GM06990 (cell line): ENCODE data around the gene SORCS3.

Experiments
- DNase-seq: peaks from one replicate; pipeline ENCODE4 v3.0.0-alpha.2; 2011; ENCODE audit not compliant: insufficient read length; ENCODE audit errors: extremely low read depth
- H3K27me3 ChIP-seq: replicated peaks from 2 replicates; pipeline ENCODE4 v1.6.0; 2011; ENCODE audit warnings: low read length; ENCODE audit not compliant: control insufficient read depth, insufficient read depth
- H3K36me3 ChIP-seq: 2 replicates; pipeline ENCODE4 v1.5.1; 2011; ENCODE audit warnings: low read length; ENCODE audit not compliant: control insufficient read depth, insufficient read depth
- H3K4me3 ChIP-seq: replicated peaks from 2 replicates; pipeline ENCODE4 v1.5.1; 2011; ENCODE audit warnings: low read depth, mild to moderate bottlenecking, control low read depth, low read length
- TF ChIP-seq, protein P1 (sequence below): IDR thresholded peaks from 2 replicates; pipeline ENCODE4 v1.5.1; 2011; ENCODE audit warnings: low read length, control low read depth, mild to moderate bottlenecking, inconsistent platforms; ENCODE audit not compliant: insufficient read depth, poor library complexity, severe bottlenecking

The SORCS3 gene

DNA sequence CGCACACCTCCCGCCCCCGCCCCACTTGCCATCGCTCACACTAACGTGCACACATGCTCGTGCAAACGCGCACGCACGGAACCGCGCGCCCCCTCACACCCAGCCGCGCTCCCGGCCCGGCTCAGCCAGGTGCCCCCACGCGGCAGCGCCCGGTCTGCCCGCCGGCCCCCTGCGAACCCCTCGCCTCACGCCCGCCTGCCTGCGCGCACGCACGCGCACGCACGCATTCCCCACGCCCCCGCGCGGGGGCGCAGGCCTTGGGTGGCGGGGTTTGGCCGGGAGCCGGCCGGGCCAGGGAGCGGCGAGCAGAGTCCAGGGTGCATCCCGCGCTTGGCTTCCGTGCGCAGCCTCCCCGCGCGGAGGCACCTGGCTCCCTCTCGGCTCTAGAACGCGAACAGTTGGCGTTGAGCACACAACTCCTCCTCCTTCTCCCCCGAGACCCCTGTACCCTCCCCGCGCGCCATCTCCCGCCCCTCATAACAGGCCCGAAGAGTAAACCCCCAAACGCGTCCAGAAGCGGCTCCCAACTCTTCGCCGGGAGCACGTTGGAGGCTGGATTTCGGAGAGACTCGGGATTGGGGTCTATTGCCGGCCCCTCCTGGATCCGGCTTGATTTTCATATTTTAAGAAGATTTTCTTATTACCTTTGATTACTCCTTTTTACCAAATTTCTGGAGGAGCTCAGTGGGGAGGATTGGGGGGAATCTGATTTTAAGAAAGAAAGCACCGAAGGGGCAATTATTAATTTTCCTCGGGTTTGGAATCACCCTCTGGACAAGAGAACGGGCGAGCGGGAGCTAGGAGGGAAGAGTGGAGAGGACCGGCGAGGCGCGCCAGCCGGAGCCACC is 527 bp upstream of the SORCS3 start:
- Histone ChIP-seq H3K27me3 (peaks cover 5% of the 10 kb centered on the region), H3K36me3 (no peaks in the 10 kb centered on the region), H3K4me3 (no peak overlapping the region)
- TF ChIP-seq, protein P1, sequence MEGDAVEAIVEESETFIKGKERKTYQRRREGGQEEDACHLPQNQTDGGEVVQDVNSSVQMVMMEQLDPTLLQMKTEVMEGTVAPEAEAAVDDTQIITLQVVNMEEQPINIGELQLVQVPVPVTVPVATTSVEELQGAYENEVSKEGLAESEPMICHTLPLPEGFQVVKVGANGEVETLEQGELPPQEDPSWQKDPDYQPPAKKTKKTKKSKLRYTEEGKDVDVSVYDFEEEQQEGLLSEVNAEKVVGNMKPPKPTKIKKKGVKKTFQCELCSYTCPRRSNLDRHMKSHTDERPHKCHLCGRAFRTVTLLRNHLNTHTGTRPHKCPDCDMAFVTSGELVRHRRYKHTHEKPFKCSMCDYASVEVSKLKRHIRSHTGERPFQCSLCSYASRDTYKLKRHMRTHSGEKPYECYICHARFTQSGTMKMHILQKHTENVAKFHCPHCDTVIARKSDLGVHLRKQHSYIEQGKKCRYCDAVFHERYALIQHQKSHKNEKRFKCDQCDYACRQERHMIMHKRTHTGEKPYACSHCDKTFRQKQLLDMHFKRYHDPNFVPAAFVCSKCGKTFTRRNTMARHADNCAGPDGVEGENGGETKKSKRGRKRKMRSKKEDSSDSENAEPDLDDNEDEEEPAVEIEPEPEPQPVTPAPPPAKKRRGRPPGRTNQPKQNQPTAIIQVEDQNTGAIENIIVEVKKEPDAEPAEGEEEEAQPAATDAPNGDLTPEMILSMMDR: no peak
- no peak for DNase-seq

DNA sequence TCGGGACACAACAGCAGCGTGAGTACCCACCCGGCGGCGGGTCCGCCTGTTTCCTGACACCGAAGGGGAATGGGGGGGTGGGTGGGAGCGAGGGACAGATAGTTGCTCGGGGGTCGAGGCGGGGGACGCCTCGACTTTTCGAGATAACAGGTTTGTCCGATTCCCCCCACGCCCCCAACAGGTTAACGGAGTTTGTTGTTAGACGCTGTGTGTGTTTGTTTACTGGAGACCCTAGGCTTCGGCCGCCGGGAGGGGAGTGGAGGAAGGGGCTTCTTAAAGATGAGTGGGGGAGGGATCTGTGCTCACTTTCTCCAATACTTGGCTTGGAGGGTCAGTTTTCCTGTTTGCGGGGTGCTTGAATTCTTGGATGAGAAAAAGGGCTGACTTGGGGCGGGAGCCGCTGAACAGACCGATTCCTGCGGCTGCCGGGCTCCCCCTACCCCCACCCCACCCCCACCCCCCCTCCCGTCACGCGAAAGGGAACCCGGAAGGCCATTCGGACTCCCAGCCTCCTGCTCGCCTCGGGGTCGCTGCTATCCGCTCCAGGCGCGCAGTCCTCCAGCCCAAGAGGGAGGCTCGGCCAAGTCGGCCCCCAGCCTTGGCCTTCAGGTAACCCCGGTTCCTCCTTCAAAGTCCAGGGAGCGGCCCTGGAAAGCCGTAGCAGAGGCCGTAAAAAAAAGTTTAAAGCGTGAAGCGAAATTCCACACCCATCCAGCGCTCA is 1.0 kb downstream of the SORCS3 start:
- Histone ChIP-seq H3K27me3 (peaks cover 5% of the 10 kb centered on the region), H3K4me3 (no peak overlapping the region), H3K36me3 (no peaks in the 10 kb centered on the region)
- TF ChIP-seq, protein P1: no peak
- no peak for DNase-seq

DNA sequence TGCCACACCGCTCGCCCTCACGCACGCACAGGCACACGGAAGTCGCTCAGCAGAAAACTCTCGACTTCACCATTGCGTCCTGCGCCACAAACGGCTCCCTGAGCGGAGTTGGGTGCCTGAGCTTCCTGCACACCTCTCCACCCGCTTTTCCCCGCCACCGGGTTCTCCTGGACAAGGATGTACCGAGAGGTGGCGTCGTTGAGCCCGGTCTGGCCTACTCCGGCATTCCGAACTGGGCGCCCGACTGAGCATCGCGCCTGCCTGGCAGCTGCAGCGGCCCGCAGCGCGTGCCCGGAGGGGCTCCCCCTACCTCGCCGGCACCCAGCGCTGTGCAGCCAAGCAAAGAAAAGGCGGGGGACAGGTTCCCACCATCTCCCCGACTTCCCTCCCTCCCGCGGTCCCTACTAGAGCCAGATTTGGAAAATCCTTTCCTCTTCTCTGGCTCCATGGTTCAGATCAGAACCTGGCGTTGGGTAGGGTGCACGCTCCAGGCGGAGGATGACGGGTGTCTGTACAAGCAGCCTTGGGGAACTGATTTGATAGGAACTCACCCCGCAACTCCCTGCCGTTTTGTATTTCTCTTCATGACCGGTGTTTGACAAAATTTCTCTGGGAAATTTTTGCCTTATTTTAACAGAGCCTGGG is 1.7 kb downstream of the SORCS3 start:
- DNase-seq: no peak

DNA sequence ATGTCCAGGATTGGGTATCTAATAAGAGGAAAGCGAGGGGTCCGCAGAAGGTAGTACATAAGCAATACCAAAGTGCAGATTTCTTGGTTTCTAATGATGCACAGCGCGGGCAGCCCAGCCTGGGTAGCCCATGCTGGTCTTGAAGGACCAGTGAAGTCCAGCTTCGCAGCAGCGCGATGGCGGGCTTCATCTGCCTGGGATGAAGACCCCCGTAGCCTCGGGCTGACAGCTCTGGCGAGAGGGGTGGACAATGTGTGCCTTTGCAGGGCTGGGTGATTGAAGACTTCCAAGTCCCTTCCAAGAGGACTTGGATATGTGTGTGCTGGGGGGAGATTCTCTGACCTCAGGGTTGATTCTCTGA is 2.2 kb downstream of the SORCS3 start:
- TF ChIP-seq, protein P1: no peak
- no peaks in the 10 kb centered on the region for H3K36me3 ChIP-seq
- no peak for DNase-seq
- peaks cover 3% of the 10 kb centered on the region for H3K27me3 ChIP-seq
- H3K4me3 ChIP-seq: no peak overlapping the region

More for the DNA sequence above, 1.7 kb downstream of the SORCS3 start:
- no peaks in the 10 kb centered on the region for H3K36me3 ChIP-seq
- H3K4me3 ChIP-seq: no peak overlapping the region
- peaks cover 5% of the 10 kb centered on the region for H3K27me3 ChIP-seq
- TF ChIP-seq, protein P1: peak; percentile 22

DNA sequence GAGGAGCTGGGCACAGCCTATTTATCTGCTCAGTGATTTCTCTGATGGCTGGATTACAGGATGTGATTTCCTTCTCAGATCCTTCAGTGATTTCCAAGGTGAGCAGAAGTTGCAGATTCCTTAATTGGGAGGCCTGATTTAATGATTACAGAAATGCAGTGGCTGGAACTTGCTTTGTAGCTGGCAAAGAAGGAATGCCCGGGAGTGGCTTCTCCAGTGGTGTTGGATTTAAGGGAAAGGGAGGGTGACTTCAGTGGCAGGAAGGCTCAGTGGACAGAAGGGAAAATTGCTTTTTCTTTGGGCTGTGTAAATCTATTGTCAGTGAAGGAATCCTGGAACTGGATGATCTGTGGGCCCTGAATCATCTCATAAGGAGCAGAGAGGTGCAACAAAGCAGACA is 5.1 kb downstream of the SORCS3 start:
- TF ChIP-seq, protein P1: no peak
- no peaks in the 10 kb centered on the region for H3K36me3 ChIP-seq
- DNase-seq: no peak
- H3K27me3 ChIP-seq: no peaks in the 10 kb centered on the region; the same call in none of the 2 replicates
- no peak overlapping the region for H3K4me3 ChIP-seq
